Caco-2 (cell line): ENCODE data around the gene GNG5. TPM values are rescaled to one million over a fixed set of nuclear protein-coding genes. Genes with fewer than 3 reads are reported as not detected.

Experiments used
- BruUV-seq: library from RNA; stranded (reverse); fragments of 400-500 nt; replicated peaks from 2 replicates; lab custom pipeline; 2021; lab: Mats Ljungman, UMichigan
- CTCF ChIA-PET: fragments of 300-600 bp; sonication (Branson Sonifier 250); formaldehyde crosslinking; loops from one replicate; lab custom pipeline; 2022; ENCODE audit warnings: antibody characterized with exemption; lab: Charles Lee
- POLR2A ChIA-PET: fragments of 300-600 bp; sonication (Branson Sonifier 250); formaldehyde crosslinking; loops from one replicate; lab custom pipeline; 2022; ENCODE audit warnings: antibody characterized with exemption; lab: Charles Lee
- DNase-seq, 2 experiments: peaks; one replicate each; pipeline versions ENCODE4 v3.0.0 to v3.0.0-alpha.2; 2020 to 2022
- H3K27me3 ChIP-seq: replicated peaks from 2 replicates; pipeline ENCODE4 v1.6.0; 2011; ENCODE audit warnings: low read length; ENCODE audit not compliant: control insufficient read depth, insufficient read depth
- H3K36me3 ChIP-seq: 2 replicates; pipeline ENCODE4 v1.5.1; 2011; ENCODE audit warnings: low read length; ENCODE audit not compliant: control insufficient read depth, insufficient read depth
- H3K4me1 ChIP-seq: fragments of 250-450 bp; sonication (Bioruptor Pico); 2 replicates; pipeline ENCODE4 v1.5.1; 2020; ENCODE audit warnings: mild to moderate bottlenecking
- H3K4me3 ChIP-seq: 2 replicates; pipeline ENCODE4 v1.5.1; 2011; ENCODE audit warnings: low read depth, mild to moderate bottlenecking, control low read depth, low read length
- H3K9me3 ChIP-seq: fragments of 250-450 bp; sonication (Bioruptor Pico); 2 replicates; pipeline ENCODE4 v1.5.1; 2020; ENCODE audit warnings: mild to moderate bottlenecking, moderate library complexity
- H3K27ac Mint-ChIP-seq: one replicate; pipeline ENCODE4 v1.8.0; 2022; ENCODE audit warnings: mixed read lengths; ENCODE audit not compliant: unreplicated experiment
- H3K27me3 Mint-ChIP-seq: one replicate; pipeline ENCODE4 v1.8.0; 2022; ENCODE audit warnings: mixed read lengths; ENCODE audit not compliant: insufficient read depth, unreplicated experiment
- H3K36me3 Mint-ChIP-seq: one replicate; pipeline ENCODE4 v1.8.0; 2022; ENCODE audit warnings: mild to moderate bottlenecking, mixed read lengths; ENCODE audit not compliant: insufficient read depth, unreplicated experiment
- H3K4me1 Mint-ChIP-seq: one replicate; pipeline ENCODE4 v1.8.0; 2022; ENCODE audit warnings: low read depth, mixed read lengths; ENCODE audit not compliant: unreplicated experiment
- H3K4me3 Mint-ChIP-seq: one replicate; pipeline ENCODE4 v1.8.0; 2022; ENCODE audit warnings: mild to moderate bottlenecking, moderate library complexity, mixed read lengths; ENCODE audit not compliant: unreplicated experiment
- H3K9me3 Mint-ChIP-seq: one replicate; pipeline ENCODE4 v1.8.0; 2022; ENCODE audit warnings: mixed read lengths; ENCODE audit not compliant: unreplicated experiment
- CTCF ChIP-seq, 2 experiments: fragments of 200-600 bp in 1 of 2; IDR thresholded peaks; 1 replicate in 1 of 2; 2 replicates in 1 of 2; pipeline versions ENCODE4 v1.5.1 to v1.8.0; 2011 to 2022; ENCODE audit warnings: antibody characterized with exemption in 1 of 2, control low read depth in 1 of 2, inconsistent platforms in 1 of 2, low read depth in 1 of 2, low read length in 1 of 2, mild to moderate bottlenecking in 1 of 2, moderate library complexity in 1 of 2; ENCODE audit not compliant: insufficient read depth in 1 of 2, severe bottlenecking in 1 of 2, unreplicated experiment in 1 of 2
- intact Hi-C: fragments of 100-400 bp; cut with micrococcal nuclease; formaldehyde crosslinking; loops from one replicate; pipeline ENCODE4 v1.10.0; 2022; ENCODE audit not compliant: unreplicated experiment
- total RNA-seq: library from RNA; stranded (reverse); gene quantifications from 2 replicates; pipeline ENCODE4 v1.2.3, GENCODE V29; 2022

Gene GNG5
- total RNA-seq, 1 experiment from 2014 or later = 83.1 TPM

GRCh38 chr1:84525779-84526178 is 19.4 kb upstream of the GNG5 start:
- CTCF ChIA-PET = no interaction called here
- no peak overlapping the region for H3K27ac Mint-ChIP-seq
- no TSS peak for BruUV-seq
- Histone ChIP-seq H3K4me3 (no peak overlapping the region), H3K4me1 (no peaks in the 10 kb centered on the region), H3K27me3 (no peaks in the 10 kb centered on the region), H3K36me3 (no peaks in the 10 kb centered on the region), H3K9me3 (no peaks in the 10 kb centered on the region)
- no peak for DNase-seq
- no peaks in the 10 kb centered on the region for H3K4me1 Mint-ChIP-seq
- H3K27me3 Mint-ChIP-seq = no peaks in the 10 kb centered on the region
- no peak overlapping the region for H3K4me3 Mint-ChIP-seq
- intact Hi-C loops = no loop called here
- H3K36me3 Mint-ChIP-seq = no peaks in the 10 kb centered on the region
- H3K9me3 Mint-ChIP-seq = no peaks in the 10 kb centered on the region
- no peak for TF ChIP-seq CTCF (IDR thresholded peaks at IDR 0.05; ENCODE audit: insufficient read depth in 1 of 2, low read depth in 1 of 2, low read length in 1 of 2, severe bottlenecking in 1 of 2, unreplicated experiment in 1 of 2)
- POLR2A ChIA-PET = no interaction called here

GRCh38 chr1:84524590-84524989 is 18.2 kb upstream of the GNG5 start:
- peaks cover 3% of the 10 kb centered on the region for H3K27me3 Mint-ChIP-seq
- no peak overlapping the region for H3K4me3 Mint-ChIP-seq
- no peak for TF ChIP-seq CTCF (IDR thresholded peaks at IDR 0.05; ENCODE audit: insufficient read depth in 1 of 2, low read depth in 1 of 2, low read length in 1 of 2, severe bottlenecking in 1 of 2, unreplicated experiment in 1 of 2)
- intact Hi-C loops = no loop called here
- ChIA-PET CTCF (no interaction called here), POLR2A (no interaction called here)
- H3K4me1 Mint-ChIP-seq = no peaks in the 10 kb centered on the region
- H3K4me3 ChIP-seq = no peak overlapping the region
- H3K27ac Mint-ChIP-seq = no peak overlapping the region
- no peak for DNase-seq
- H3K9me3 Mint-ChIP-seq = no peaks in the 10 kb centered on the region
- H3K36me3 ChIP-seq = no peaks in the 10 kb centered on the region
- no TSS peak for BruUV-seq
- H3K4me1 ChIP-seq = no peaks in the 10 kb centered on the region
- no peaks in the 10 kb centered on the region for H3K36me3 Mint-ChIP-seq
- H3K27me3 ChIP-seq = no peaks in the 10 kb centered on the region
- no peaks in the 10 kb centered on the region for H3K9me3 ChIP-seq

- H3K36me3 ChIP-seq = no peaks in the 10 kb centered on the region
- Mint-ChIP-seq H3K27me3 (no peaks in the 10 kb centered on the region), H3K4me3 (no peak overlapping the region), H3K9me3 (no peaks in the 10 kb centered on the region), H3K36me3 (peaks cover 9% of the 10 kb centered on the region), H3K4me1 (no peaks in the 10 kb centered on the region), H3K27ac (no peak overlapping the region)
- no peak overlapping the region for H3K4me3 ChIP-seq
- H3K4me1 ChIP-seq = peaks cover 7% of the 10 kb centered on the region; the same call in 1 of the 2 replicates
- no peak for TF ChIP-seq CTCF (IDR thresholded peaks at IDR 0.05; ENCODE audit: insufficient read depth in 1 of 2, low read depth in 1 of 2, low read length in 1 of 2, severe bottlenecking in 1 of 2, unreplicated experiment in 1 of 2)
- ChIA-PET CTCF (no interaction called here), POLR2A (no interaction called here)
- H3K9me3 ChIP-seq = no peaks in the 10 kb centered on the region
- intact Hi-C loops = no loop called here
- no TSS peak for BruUV-seq
- H3K27me3 ChIP-seq = no peaks in the 10 kb centered on the region
- no peak for DNase-seq
These were observed 4.3 kb upstream of the GNG5 start for GRCh38 chr1:84510668-84511067.
